HepG2 (cell line): ENCODE results near the gene TSC22D1. TPM values are rescaled to one million over a fixed set of nuclear protein-coding genes. Genes with fewer than 3 reads are reported as not detected.

ENCODE experiments used
- EED ChIP-seq: sonication (generic); formaldehyde crosslinking; IDR thresholded peaks from 2 replicates; pipeline ENCODE4 v1.5.0; 2020; ENCODE audit warnings: mild to moderate bottlenecking, missing genetic modification reagents
- KLF12 ChIP-seq: sonication (generic); formaldehyde crosslinking; IDR thresholded peaks from 2 replicates; pipeline ENCODE4 v1.4.0; 2020; ENCODE audit warnings: missing genetic modification reagents, borderline replicate concordance
- MAFK ChIP-seq, 2 experiments: IDR thresholded peaks in 1 of 2; conservative IDR thresholded peaks in 1 of 2; 2 replicates each; pipeline ENCODE4 v1.6.1; 2011; ENCODE audit warnings: improper control_type of control experiment in 2 of 2, low read length in 2 of 2
- RBM22 ChIP-seq: fragments of 200-400 bp; formaldehyde crosslinking; optimal IDR thresholded peaks from 2 replicates; pipeline ENCODE3; 2017; ENCODE audit warnings: mild to moderate bottlenecking, low read length, moderate library complexity
- SOX13 ChIP-seq, 3 experiments: fragments of 450-650 bp in 1 of 3; sonication (generic) in 1 of 3; formaldehyde crosslinking in 1 of 3; IDR thresholded peaks in 2 of 3; conservative IDR thresholded peaks in 1 of 3; 2 replicates each; pipeline versions ENCODE4 v1.5.0 to v1.6.1; 2016 to 2020; ENCODE audit warnings: antibody characterized with exemption in 1 of 3, mild to moderate bottlenecking in 1 of 3, missing compliant biosample characterization in 1 of 3, missing genetic modification reagents in 1 of 3, moderate library complexity in 1 of 3
- ZBTB7A ChIP-seq: sonication (generic); formaldehyde crosslinking; IDR thresholded peaks from 2 replicates; pipeline ENCODE4 v1.8.0; 2022; ENCODE audit warnings: mild to moderate bottlenecking, missing genetic modification reagents
- ZFP36L2 ChIP-seq: sonication (generic); formaldehyde crosslinking; IDR thresholded peaks from 2 replicates; pipeline ENCODE4 v1.4.0; 2020; ENCODE audit warnings: missing genetic modification reagents
- ZNF589 ChIP-seq: sonication (generic); formaldehyde crosslinking; conservative IDR thresholded peaks from 2 replicates; pipeline ENCODE4 v1.8.0; 2022; ENCODE audit warnings: mild to moderate bottlenecking, moderate library complexity, missing genetic modification reagents
- polyA plus RNA-seq, 8 experiments: library from polyadenylated mRNA; depleted of rRNA in 3 of 8; stranded (reverse) in 7 of 8; unstranded in 1 of 8; fragments of >200 nt; fragmentation: Illumina TruSeq in 4 of 8; extraction: Trizol in 4 of 8; gene quantifications; 2 replicates each; pipeline versions ENCODE4 v1.2.1 to v1.2.3, GENCODE V29; 2011 to 2016; ENCODE audit warnings: low read depth in 4 of 8, missing spikeins in 1 of 8, mixed read lengths in 1 of 8; ENCODE audit not compliant: insufficient read depth in 1 of 8
- total RNA-seq, 5 experiments: library from RNA; depleted of rRNA; stranded (reverse); fragments of >200 nt; fragmentation: Illumina TruSeq; extraction: Trizol; gene quantifications; 2 replicates each; pipeline ENCODE4 v1.2.3, GENCODE V29; 2016; ENCODE audit warnings: low read depth in 1 of 5
- TF ChIP-seq, protein P1 (sequence below): IDR thresholded peaks from 2 replicates; pipeline ENCODE4 v1.4.0; 2020; ENCODE audit warnings: mild to moderate bottlenecking, missing genetic modification reagents
- TF ChIP-seq, protein P2 (sequence below): sonication (generic); formaldehyde crosslinking; IDR thresholded peaks from 2 replicates; pipeline ENCODE4 v1.9.0; 2021; ENCODE audit warnings: missing genetic modification reagents, mild to moderate bottlenecking, borderline replicate concordance
- TF ChIP-seq, protein P3 (sequence below), 2 experiments: sonication (generic) in 1 of 2; formaldehyde crosslinking in 1 of 2; IDR thresholded peaks; 2 replicates each; pipeline versions ENCODE4 v1.5.1 to v1.6.1; 2011 to 2020; ENCODE audit warnings: borderline replicate concordance in 1 of 2, low read depth in 1 of 2, low read length in 1 of 2, mild to moderate bottlenecking in 1 of 2, missing genetic modification reagents in 1 of 2, moderate library complexity in 1 of 2
- TF ChIP-seq, protein P4 (sequence below): sonication (generic); formaldehyde crosslinking; IDR thresholded peaks from 2 replicates; pipeline ENCODE4 v1.4.0; 2020; ENCODE audit warnings: mild to moderate bottlenecking, missing genetic modification reagents
- TF ChIP-seq, protein P5 (sequence below): fragments of 450-650 bp; IDR thresholded peaks from 2 replicates; pipeline ENCODE4 v1.6.1; 2016

TSC22D1 gene
- total and polyA plus RNA-seq, 2 of the 13 experiments (the other 11 are each of a cell fraction or from before 2014, with no cell fraction given), result 18.4 to 35.7 TPM

DNA sequence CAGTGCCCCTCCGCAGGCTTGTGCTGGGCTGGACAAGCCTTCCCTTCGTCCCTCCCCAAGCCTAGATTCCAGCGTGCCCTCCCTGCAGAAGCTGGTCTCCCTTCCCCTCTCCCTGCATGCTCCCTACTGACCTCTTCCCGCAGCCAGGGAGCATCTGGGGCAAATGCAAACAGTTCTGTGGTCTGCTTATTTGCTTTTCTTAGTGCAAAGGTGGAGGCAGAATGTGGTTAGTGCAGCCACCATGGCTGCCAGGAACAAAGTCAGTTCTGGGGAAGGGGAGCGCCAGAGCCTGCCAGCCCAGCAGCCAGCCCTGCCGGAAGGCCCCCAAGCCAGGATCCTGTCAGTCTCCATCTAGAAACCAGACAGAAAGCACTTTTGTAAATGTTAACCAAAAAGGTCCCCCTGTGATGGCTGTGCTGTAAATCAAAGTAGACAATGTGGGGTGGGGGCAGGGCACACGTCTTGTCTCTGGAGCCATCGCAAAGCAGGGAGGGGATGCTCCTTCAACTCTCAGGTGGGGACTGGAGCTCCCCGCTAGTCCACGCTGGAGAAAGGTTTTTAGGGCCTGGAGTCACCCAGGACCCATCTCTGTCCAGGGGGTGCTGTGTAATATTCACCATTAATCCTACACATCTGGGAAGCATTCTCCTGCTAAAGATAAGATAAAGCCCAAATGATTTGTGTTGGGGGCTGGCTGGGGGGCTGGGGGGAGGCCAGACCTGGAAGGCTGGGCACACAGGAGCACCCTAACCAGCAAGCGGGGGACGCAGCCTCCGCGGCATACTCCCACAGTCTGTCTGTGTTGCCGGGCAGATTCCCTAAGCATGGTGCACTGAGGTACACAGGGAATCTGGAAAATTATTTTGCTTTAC, 171.6 kb downstream of the TSC22D1 start (continued):
- TF ChIP-seq, protein P1, sequence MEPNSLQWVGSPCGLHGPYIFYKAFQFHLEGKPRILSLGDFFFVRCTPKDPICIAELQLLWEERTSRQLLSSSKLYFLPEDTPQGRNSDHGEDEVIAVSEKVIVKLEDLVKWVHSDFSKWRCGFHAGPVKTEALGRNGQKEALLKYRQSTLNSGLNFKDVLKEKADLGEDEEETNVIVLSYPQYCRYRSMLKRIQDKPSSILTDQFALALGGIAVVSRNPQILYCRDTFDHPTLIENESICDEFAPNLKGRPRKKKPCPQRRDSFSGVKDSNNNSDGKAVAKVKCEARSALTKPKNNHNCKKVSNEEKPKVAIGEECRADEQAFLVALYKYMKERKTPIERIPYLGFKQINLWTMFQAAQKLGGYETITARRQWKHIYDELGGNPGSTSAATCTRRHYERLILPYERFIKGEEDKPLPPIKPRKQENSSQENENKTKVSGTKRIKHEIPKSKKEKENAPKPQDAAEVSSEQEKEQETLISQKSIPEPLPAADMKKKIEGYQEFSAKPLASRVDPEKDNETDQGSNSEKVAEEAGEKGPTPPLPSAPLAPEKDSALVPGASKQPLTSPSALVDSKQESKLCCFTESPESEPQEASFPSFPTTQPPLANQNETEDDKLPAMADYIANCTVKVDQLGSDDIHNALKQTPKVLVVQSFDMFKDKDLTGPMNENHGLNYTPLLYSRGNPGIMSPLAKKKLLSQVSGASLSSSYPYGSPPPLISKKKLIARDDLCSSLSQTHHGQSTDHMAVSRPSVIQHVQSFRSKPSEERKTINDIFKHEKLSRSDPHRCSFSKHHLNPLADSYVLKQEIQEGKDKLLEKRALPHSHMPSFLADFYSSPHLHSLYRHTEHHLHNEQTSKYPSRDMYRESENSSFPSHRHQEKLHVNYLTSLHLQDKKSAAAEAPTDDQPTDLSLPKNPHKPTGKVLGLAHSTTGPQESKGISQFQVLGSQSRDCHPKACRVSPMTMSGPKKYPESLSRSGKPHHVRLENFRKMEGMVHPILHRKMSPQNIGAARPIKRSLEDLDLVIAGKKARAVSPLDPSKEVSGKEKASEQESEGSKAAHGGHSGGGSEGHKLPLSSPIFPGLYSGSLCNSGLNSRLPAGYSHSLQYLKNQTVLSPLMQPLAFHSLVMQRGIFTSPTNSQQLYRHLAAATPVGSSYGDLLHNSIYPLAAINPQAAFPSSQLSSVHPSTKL, result peak; percentile 83
- TF ChIP-seq KLF12 (CRISPR knock-in tag), result 0 out of 2 replicates have a peak, but pooled peaks have one; percentile 13
- TF ChIP-seq ZFP36L2 (CRISPR knock-in tag), result 0 out of 2 replicates have a peak, but pooled peaks have one; percentile 79
- TF ChIP-seq, protein P2, sequence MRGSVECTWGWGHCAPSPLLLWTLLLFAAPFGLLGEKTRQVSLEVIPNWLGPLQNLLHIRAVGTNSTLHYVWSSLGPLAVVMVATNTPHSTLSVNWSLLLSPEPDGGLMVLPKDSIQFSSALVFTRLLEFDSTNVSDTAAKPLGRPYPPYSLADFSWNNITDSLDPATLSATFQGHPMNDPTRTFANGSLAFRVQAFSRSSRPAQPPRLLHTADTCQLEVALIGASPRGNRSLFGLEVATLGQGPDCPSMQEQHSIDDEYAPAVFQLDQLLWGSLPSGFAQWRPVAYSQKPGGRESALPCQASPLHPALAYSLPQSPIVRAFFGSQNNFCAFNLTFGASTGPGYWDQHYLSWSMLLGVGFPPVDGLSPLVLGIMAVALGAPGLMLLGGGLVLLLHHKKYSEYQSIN (CRISPR knock-in tag), result no peak
- TF ChIP-seq SOX13 (IDR thresholded peaks at IDR 0.05), result no peak
- peak in 1 of 2 experiments; percentile 80; a peak in 2 of 4 replicates for TF ChIP-seq SOX13 (CRISPR knock-in tag; conservative IDR thresholded peaks at IDR 0.05 in 1 of 2, IDR thresholded peaks at IDR 0.05 in 1 of 2)
- TF ChIP-seq RBM22, result no peak
- TF ChIP-seq, protein P3, sequence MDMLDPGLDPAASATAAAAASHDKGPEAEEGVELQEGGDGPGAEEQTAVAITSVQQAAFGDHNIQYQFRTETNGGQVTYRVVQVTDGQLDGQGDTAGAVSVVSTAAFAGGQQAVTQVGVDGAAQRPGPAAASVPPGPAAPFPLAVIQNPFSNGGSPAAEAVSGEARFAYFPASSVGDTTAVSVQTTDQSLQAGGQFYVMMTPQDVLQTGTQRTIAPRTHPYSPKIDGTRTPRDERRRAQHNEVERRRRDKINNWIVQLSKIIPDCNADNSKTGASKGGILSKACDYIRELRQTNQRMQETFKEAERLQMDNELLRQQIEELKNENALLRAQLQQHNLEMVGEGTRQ (IDR thresholded peaks at IDR 0.05; ENCODE audit: low read depth, low read length), result no peak
- TF ChIP-seq, protein P3 (CRISPR knock-in tag; IDR thresholded peaks at IDR 0.05; ENCODE audit: borderline replicate concordance), result no peak
- TF ChIP-seq, protein P4, sequence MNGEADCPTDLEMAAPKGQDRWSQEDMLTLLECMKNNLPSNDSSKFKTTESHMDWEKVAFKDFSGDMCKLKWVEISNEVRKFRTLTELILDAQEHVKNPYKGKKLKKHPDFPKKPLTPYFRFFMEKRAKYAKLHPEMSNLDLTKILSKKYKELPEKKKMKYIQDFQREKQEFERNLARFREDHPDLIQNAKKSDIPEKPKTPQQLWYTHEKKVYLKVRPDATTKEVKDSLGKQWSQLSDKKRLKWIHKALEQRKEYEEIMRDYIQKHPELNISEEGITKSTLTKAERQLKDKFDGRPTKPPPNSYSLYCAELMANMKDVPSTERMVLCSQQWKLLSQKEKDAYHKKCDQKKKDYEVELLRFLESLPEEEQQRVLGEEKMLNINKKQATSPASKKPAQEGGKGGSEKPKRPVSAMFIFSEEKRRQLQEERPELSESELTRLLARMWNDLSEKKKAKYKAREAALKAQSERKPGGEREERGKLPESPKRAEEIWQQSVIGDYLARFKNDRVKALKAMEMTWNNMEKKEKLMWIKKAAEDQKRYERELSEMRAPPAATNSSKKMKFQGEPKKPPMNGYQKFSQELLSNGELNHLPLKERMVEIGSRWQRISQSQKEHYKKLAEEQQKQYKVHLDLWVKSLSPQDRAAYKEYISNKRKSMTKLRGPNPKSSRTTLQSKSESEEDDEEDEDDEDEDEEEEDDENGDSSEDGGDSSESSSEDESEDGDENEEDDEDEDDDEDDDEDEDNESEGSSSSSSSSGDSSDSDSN, result peak; percentile 73
- TF ChIP-seq, protein P5, sequence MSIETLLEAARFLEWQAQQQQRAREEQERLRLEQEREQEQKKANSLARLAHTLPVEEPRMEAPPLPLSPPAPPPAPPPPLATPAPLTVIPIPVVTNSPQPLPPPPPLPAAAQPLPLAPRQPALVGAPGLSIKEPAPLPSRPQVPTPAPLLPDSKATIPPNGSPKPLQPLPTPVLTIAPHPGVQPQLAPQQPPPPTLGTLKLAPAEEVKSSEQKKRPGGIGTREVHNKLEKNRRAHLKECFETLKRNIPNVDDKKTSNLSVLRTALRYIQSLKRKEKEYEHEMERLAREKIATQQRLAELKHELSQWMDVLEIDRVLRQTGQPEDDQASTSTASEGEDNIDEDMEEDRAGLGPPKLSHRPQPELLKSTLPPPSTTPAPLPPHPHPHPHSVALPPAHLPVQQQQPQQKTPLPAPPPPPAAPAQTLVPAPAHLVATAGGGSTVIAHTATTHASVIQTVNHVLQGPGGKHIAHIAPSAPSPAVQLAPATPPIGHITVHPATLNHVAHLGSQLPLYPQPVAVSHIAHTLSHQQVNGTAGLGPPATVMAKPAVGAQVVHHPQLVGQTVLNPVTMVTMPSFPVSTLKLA, result no peak
- TF ChIP-seq ZNF589 (CRISPR knock-in tag), result peak; percentile 81; the same call in 1 of the 2 replicates
- 0 out of 2 replicates have a peak, but pooled peaks have one; percentile 43 for TF ChIP-seq EED (CRISPR knock-in tag)
- 0 out of 4 replicates have a peak, but pooled peaks of 1 of the 2 experiments have one; percentile 3 for TF ChIP-seq MAFK (conservative IDR thresholded peaks at IDR 0.05 in 1 of 2, IDR thresholded peaks at IDR 0.05 in 1 of 2; ENCODE audit: low read length in 2 of 2)
- TF ChIP-seq ZBTB7A (CRISPR knock-in tag), result no peak; the same call in 1 of the 2 replicates
